Ovary (tissue), 9 donors: ENCODE results near the gene PFKFB2. TPM values are rescaled to one million over a fixed set of nuclear protein-coding genes. Genes with fewer than 3 reads are reported as not detected.

Experiments used
- DNase-seq, 5 donors: peaks; one replicate each; pipeline ENCODE4 v3.0.0-alpha.2; 2019 to 2020
- H3K27ac ChIP-seq, 2 donors: fragments of 200-600 bp; one replicate each; pipeline versions ENCODE4 v1.5.1 to v1.8.0; 2019 to 2022
- H3K27me3 ChIP-seq: fragments of 200-600 bp; one replicate; pipeline ENCODE4 v1.8.0; 2022
- H3K36me3 ChIP-seq: fragments of 200-600 bp; sonication (generic); one replicate; pipeline ENCODE4 v1.5.1; 2019
- H3K4me1 ChIP-seq: one replicate; pipeline ENCODE4 v1.8.1; 2013; ENCODE audit warnings: mild to moderate bottlenecking, moderate library complexity; ENCODE audit not compliant: insufficient read depth
- H3K4me3 ChIP-seq: fragments of 200-600 bp; sonication (generic); one replicate; pipeline ENCODE4 v1.5.1; 2017
- H3K9me3 ChIP-seq, 2 donors: fragments of 200-600 bp in 1 of 2; sonication (generic) in 1 of 2; one replicate each; pipeline versions ENCODE4 v1.5.1 to v1.8.1; 2013 to 2019; ENCODE audit warnings: mild to moderate bottlenecking in 1 of 2, moderate library complexity in 1 of 2
- EP300 ChIP-seq: sonication (generic); formaldehyde crosslinking; IDR thresholded peaks from one replicate; pipeline ENCODE4 v1.6.1; 2017; ENCODE audit warnings: antibody characterized with exemption
- POLR2A ChIP-seq: fragments of 450-650 bp; IDR thresholded peaks from one replicate; pipeline ENCODE4 v1.6.1; 2017; ENCODE audit warnings: antibody characterized with exemption, mild to moderate bottlenecking, moderate library complexity
- WGBS, 3 donors: extraction: QIAGEN DNeasy Blood & Tissue Kit in 1 of 3; methylation state at CpG; one replicate each; pipeline versions ENCODE4 v1.1.5 to v1.1.7; 2013 to 2017; 5-methylcytosine and 5-hydroxymethylcytosine counted together
- intact Hi-C, 4 donors: fragments of 100-400 bp; cut with DNase I; formaldehyde crosslinking; loops; one replicate each; pipeline versions ENCODE4 v1.11.0 to v1.15.1; 2022 to 2023
- polyA plus RNA-seq, 2 donors: library from polyadenylated mRNA; stranded (reverse); fragments of 200-250 nt in 1 of 2; fragments of 350-450 nt in 1 of 2; fragmentation: Illumina TruSeq in 1 of 2; extraction: RNeasy Lipid Tissue Mini Kit (QIAGEN cat#74804) in 1 of 2; gene quantifications; one replicate each; pipeline ENCODE4 v1.2.3, GENCODE V29; 2013 to 2014
- total RNA-seq, 7 donors: library from RNA; depleted of rRNA in 2 of 7; stranded (reverse); fragments of >200 nt in 2 of 7; fragmentation: NEBNext Ultra II Directional in 3 of 7; extraction: Animal tissue kit (Norgen Biotek cat#: 25700) in 3 of 7; gene quantifications; one replicate each; pipeline versions ENCODE4 v1.1.0 to v1.2.4, GENCODE V29; 2016 to 2023
- TF ChIP-seq, protein P1 (sequence below), 3 donors: fragments of 450-650 bp in 2 of 3; fragments of 200-600 bp in 1 of 3; IDR thresholded peaks; one replicate each; pipeline versions ENCODE4 v1.5.1 to v1.8.0; 2016 to 2022; ENCODE audit warnings: antibody characterized with exemption in 3 of 3, mild to moderate bottlenecking in 1 of 3
- donor health status: DM: no; HTN: no; CAD: no; lungs with moderate emphysema.
- donor health status: DM: no; HTN: no; CAD: no.
- donor health status: Bipolar disorder and iron deficiency.
- donor health status: DM: yes; HTN: yes; CAD: no.
- donor health status: DM: no; HTN: no; CAD: no.
- donor health status: DM: yes; HTN: yes; CAD: no.

The PFKFB2 gene
- total and polyA plus RNA-seq, 9 donors, result 3.0 to 11.4 (median 7.7) TPM

- no peaks in the 10 kb centered on the region for H3K27me3 ChIP-seq
- no peak overlapping the region for H3K4me3 ChIP-seq
- DNase-seq, result no peak
- H3K36me3 ChIP-seq, result no peaks in the 10 kb centered on the region
- no peaks in the 10 kb centered on the region for H3K4me1 ChIP-seq
- TF ChIP-seq EP300, result no peak
- TF ChIP-seq, protein P1, sequence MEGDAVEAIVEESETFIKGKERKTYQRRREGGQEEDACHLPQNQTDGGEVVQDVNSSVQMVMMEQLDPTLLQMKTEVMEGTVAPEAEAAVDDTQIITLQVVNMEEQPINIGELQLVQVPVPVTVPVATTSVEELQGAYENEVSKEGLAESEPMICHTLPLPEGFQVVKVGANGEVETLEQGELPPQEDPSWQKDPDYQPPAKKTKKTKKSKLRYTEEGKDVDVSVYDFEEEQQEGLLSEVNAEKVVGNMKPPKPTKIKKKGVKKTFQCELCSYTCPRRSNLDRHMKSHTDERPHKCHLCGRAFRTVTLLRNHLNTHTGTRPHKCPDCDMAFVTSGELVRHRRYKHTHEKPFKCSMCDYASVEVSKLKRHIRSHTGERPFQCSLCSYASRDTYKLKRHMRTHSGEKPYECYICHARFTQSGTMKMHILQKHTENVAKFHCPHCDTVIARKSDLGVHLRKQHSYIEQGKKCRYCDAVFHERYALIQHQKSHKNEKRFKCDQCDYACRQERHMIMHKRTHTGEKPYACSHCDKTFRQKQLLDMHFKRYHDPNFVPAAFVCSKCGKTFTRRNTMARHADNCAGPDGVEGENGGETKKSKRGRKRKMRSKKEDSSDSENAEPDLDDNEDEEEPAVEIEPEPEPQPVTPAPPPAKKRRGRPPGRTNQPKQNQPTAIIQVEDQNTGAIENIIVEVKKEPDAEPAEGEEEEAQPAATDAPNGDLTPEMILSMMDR (IDR thresholded peaks at IDR 0.05), result no peak
- TF ChIP-seq POLR2A, result no peak
- no peaks in the 10 kb centered on the region for H3K9me3 ChIP-seq
- intact Hi-C loops, result loop anchor here in 2 of 4 donors (10.0 kb wide), 2 partner anchors 155 to 335 kb away; no protein-coding TSS in a partner anchor
- 94 to 98% (median 96%) methylated on average over 5 of the region's 5 CpGs for WGBS, 3 donors
- no peak overlapping the region for H3K27ac ChIP-seq
Observed at GRCh38 chr1:207069858-207070506, 16.9 kb downstream of the PFKFB2 start.

DNA sequence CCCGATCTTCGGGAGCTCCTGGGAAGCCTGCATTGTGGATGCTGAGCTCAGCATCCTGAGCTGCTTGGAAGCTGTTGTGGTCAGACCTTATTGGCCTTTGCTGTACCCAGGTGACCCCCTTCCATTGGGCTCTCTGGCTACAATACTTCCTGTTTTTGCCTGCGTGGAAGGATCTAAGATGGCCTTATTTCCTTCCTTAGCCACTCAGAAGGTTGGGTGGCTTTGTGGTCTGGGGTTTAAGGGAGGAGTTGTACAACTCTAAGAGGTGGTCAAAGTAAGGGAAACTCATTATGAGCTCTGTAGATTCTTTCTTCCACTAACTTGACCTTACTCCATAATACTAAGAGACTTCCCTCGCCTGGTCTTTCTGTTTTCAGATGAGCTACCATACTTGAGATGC, 17.7 kb downstream of the PFKFB2 start:
- no peak for TF ChIP-seq EP300
- TF ChIP-seq, protein P1 (IDR thresholded peaks at IDR 0.05), result no peak
- TF ChIP-seq POLR2A, result no peak
- Histone ChIP-seq H3K4me1 (no peaks in the 10 kb centered on the region), H3K36me3 (no peaks in the 10 kb centered on the region), H3K27me3 (no peaks in the 10 kb centered on the region), H3K9me3 (no peaks in the 10 kb centered on the region), H3K27ac (no peak overlapping the region), H3K4me3 (no peak overlapping the region)
- intact Hi-C loops, result loop anchor here in 2 of 4 donors (10.0 kb wide), 2 partner anchors 156 to 334 kb away; no protein-coding TSS in a partner anchor
- WGBS, 3 donors, result 89 to 94% (median 92%) methylated on average over 4 of the region's 4 CpGs
- DNase-seq, result no peak

GRCh38 chr1:207071426-207071825, 18.4 kb downstream of the PFKFB2 start:
- no peak overlapping the region for H3K4me3 ChIP-seq
- H3K36me3 ChIP-seq, result no peaks in the 10 kb centered on the region
- H3K4me1 ChIP-seq, result no peaks in the 10 kb centered on the region
- no peaks in the 10 kb centered on the region for H3K9me3 ChIP-seq
- H3K27ac ChIP-seq, result no peak overlapping the region
- no peaks in the 10 kb centered on the region for H3K27me3 ChIP-seq
- no peak for DNase-seq
- TF ChIP-seq EP300 (no peak), POLR2A (no peak)
- TF ChIP-seq, protein P1 (IDR thresholded peaks at IDR 0.05), result no peak
- intact Hi-C loops, result loop anchor here in 2 of 4 donors (10.0 kb wide), 2 partner anchors 157 to 333 kb away; no protein-coding TSS in a partner anchor
- 90 to 93% (median 93%) methylated on average over 6 of the region's 6 CpGs for WGBS, 3 donors

- WGBS, 3 donors, result 77 to 80% (median 78%) methylated on average over 8 of the region's 8 CpGs
- DNase-seq, result no peak
- Histone ChIP-seq H3K27ac (no peak overlapping the region), H3K9me3 (no peaks in the 10 kb centered on the region), H3K36me3 (no peaks in the 10 kb centered on the region), H3K4me1 (no peaks in the 10 kb centered on the region), H3K27me3 (no peaks in the 10 kb centered on the region), H3K4me3 (no peak overlapping the region)
- intact Hi-C loops, result loop anchor here in 2 of 4 donors (10.0 kb wide), 2 partner anchors 157 to 333 kb away; no protein-coding TSS in a partner anchor
- TF ChIP-seq EP300 (no peak), POLR2A (no peak)
- TF ChIP-seq, protein P1 (IDR thresholded peaks at IDR 0.05), result no peak
Observed at GRCh38 chr1:207072233-207072632, 19.2 kb downstream of the PFKFB2 start.
